Measurements from ENCODE around the gene GIPR. TPM values are rescaled to one million over a fixed set of nuclear protein-coding genes. Genes with fewer than 3 reads are reported as not detected.

Gene GIPR
- total and polyA plus RNA-seq, 8 donors: 1.9 to 44.9 (median 6.8) TPM

GRCh38 chr19:45730368-45731288 lies 62.6 kb downstream of the GIPR start, which contains the start of gene FBXO46:
Gene FBXO46, minus strand, starts transcription at chr19:45730896. Its CDS starts 17,401 bp downstream, at chr19:45713495.
- Histone ChIP-seq H3K36me3 (no peaks in the 10 kb centered on the region), H3K27ac (peak within 1 kb of the TSS; percentile 80 to 89 (median 83)), H3K9me3 (no peaks in the 10 kb centered on the region), H3K4me3 (peak within 1 kb of the TSS; percentile 84 to 96 (median 88)), H3K4me1 (peaks cover 15 to 35% (median 30%) of the 10 kb centered on the region in 4 donors), H3K27me3 (no peaks in the 10 kb centered on the region)
- peak in 1 of 7 experiments; percentile 35 for TF ChIP-seq CTCF (IDR thresholded peaks at IDR 0.05)
- TF ChIP-seq POLR2A (IDR thresholded peaks at IDR 0.05): peak in 1 of 4 donors; percentile 84
- peak; percentile 90 to 96 (median 91) for TF ChIP-seq POLR2AphosphoS5 (IDR thresholded peaks at IDR 0.05)
- TF ChIP-seq EP300 (IDR thresholded peaks at IDR 0.05): no peak
- peak; percentile 97 to 99 for DNase-seq
- intact Hi-C loops (cut with DNase I; ENCODE audit: low total_unique reads): no loop called here
- 1 to 2% (median 1%) methylated on average over 46 to 48 of the region's 48 CpGs for WGBS, 5 donors

Small RNA genes lying within 50 kb of the gene (small RNA-seq; reads per million reads assigned to genes)
- 0.34 to 2.3 (median 0.79) reads per million in 4 donors for gene MIR642A
- 0 to 0.20 (median 0.15) reads per million in 4 donors for gene RN7SL836P

Other genes starting within 250 kb of the GIPR start
- 10 to 100 TPM in 4 of 5 donors, 1 to 10 TPM in 1; 7.8 to 79.3 (median 36.9) TPM for gene ERCC1, start 244.3 kb upstream of the GIPR start, total RNA-seq
- gene ERCC1, start 244.3 kb upstream of the GIPR start, polyA plus RNA-seq: 10 to 100 TPM; 53.9 to 66.9 (median 54.6) TPM
- 10 to 100 TPM in 2 of 5 donors, 1 to 10 TPM in 3; 1.2 to 76.8 (median 5.5) TPM for gene FOSB, start 200.2 kb upstream of the GIPR start, total RNA-seq
- 10 to 100 TPM in 2 of 3 donors, 1 to 10 TPM in 1; 6.9 to 20.9 (median 11.1) TPM for gene FOSB, start 200.2 kb upstream of the GIPR start, polyA plus RNA-seq
- 10 to 100 TPM in 2 of 5 donors, 1 to 10 TPM in 2, not detected in 1; 2.0 to 37.3 (median 10.6) TPM for gene RTN2, start 171.2 kb upstream of the GIPR start, total RNA-seq
- gene RTN2, start 171.2 kb upstream of the GIPR start, polyA plus RNA-seq: 1 to 10 TPM; 4.7 to 9.3 (median 7.9) TPM
- 1 to 10 TPM in 1 of 5 donors, under 1 TPM in 1, not detected in 3; 0.92 to 1.6 TPM for gene PPM1N, start 169.8 kb upstream of the GIPR start, total RNA-seq
- gene PPM1N, start 169.8 kb upstream of the GIPR start, polyA plus RNA-seq: 1 to 10 TPM; 1.9 to 5.2 (median 4.9) TPM
- gene VASP, start 160.7 kb upstream of the GIPR start, total RNA-seq: 100 to 1,000 TPM in 3 of 5 donors, 10 to 100 TPM in 2; 48.4 to 280 (median 119) TPM
- gene VASP, start 160.7 kb upstream of the GIPR start, polyA plus RNA-seq: 100 to 1,000 TPM in 1 of 3 donors, 10 to 100 TPM in 2; 62.8 to 149 (median 76.0) TPM
- gene OPA3, start 83.4 kb upstream of the GIPR start, total RNA-seq: 10 to 100 TPM in 1 of 5 donors, 1 to 10 TPM in 3, under 1 TPM in 1; under 0.01 to 27.5 (median 3.7) TPM
- 1 to 10 TPM; 2.9 to 5.5 (median 4.9) TPM for gene OPA3, start 83.4 kb upstream of the GIPR start, polyA plus RNA-seq
- gene GPR4, start 66.0 kb upstream of the GIPR start, total RNA-seq: 1 to 10 TPM; 1.3 to 5.8 (median 2.0) TPM
- 1 to 10 TPM in 2 of 3 donors, under 1 TPM in 1; 0.60 to 3.2 (median 2.9) TPM for gene GPR4, start 66.0 kb upstream of the GIPR start, polyA plus RNA-seq
- 100 to 1,000 TPM in 2 of 5 donors, 10 to 100 TPM in 3; 17.8 to 387 (median 33.8) TPM for gene EML2, start 28.8 kb upstream of the GIPR start, total RNA-seq
- gene EML2, start 28.8 kb upstream of the GIPR start, polyA plus RNA-seq: 10 to 100 TPM; 28.6 to 53.0 (median 31.8) TPM
- 100 to 1,000 TPM in 3 of 5 donors, 10 to 100 TPM in 2; 79.9 to 217 (median 127) TPM for gene SNRPD2, start 23.7 kb downstream of the GIPR start, total RNA-seq
- gene SNRPD2, start 23.7 kb downstream of the GIPR start, polyA plus RNA-seq: 100 to 1,000 TPM; 378 to 511 (median 467) TPM
- gene QPCTL, start 24.4 kb downstream of the GIPR start, total RNA-seq: 10 to 100 TPM in 2 of 5 donors, 1 to 10 TPM in 3; 5.8 to 33.6 (median 7.6) TPM
- 1 to 10 TPM; 1.7 to 7.0 (median 4.2) TPM for gene QPCTL, start 24.4 kb downstream of the GIPR start, polyA plus RNA-seq
- gene FBXO46, start 62.7 kb downstream of the GIPR start, total RNA-seq: 10 to 100 TPM in 3 of 5 donors, 1 to 10 TPM in 2; 4.0 to 61.7 (median 12.3) TPM
- 10 to 100 TPM in 1 of 3 donors, 1 to 10 TPM in 2; 6.3 to 10.1 (median 7.9) TPM for gene FBXO46, start 62.7 kb downstream of the GIPR start, polyA plus RNA-seq
- not detected for gene MEIOSIN, start 65.2 kb downstream of the GIPR start, total RNA-seq
- gene MEIOSIN, start 65.2 kb downstream of the GIPR start, polyA plus RNA-seq: not detected
- 10 to 100 TPM in 4 of 5 donors, 1 to 10 TPM in 1; 4.0 to 39.1 (median 25.9) TPM for gene SIX5, start 101.0 kb downstream of the GIPR start, total RNA-seq
- gene SIX5, start 101.0 kb downstream of the GIPR start, polyA plus RNA-seq: 10 to 100 TPM; 14.4 to 23.3 (median 16.6) TPM
- gene DMPK, start 114.3 kb downstream of the GIPR start, total RNA-seq: 100 to 1,000 TPM in 2 of 5 donors, 10 to 100 TPM in 3; 53.1 to 248 (median 72.8) TPM
- gene DMPK, start 114.3 kb downstream of the GIPR start, polyA plus RNA-seq: 10 to 100 TPM; 27.2 to 76.9 (median 56.5) TPM
- gene DMWD, start 124.6 kb downstream of the GIPR start, total RNA-seq: 10 to 100 TPM in 4 of 5 donors, 1 to 10 TPM in 1; 5.3 to 52.1 (median 27.9) TPM
- gene DMWD, start 124.6 kb downstream of the GIPR start, polyA plus RNA-seq: 10 to 100 TPM; 12.8 to 17.4 (median 15.9) TPM
- gene RSPH6A, start 147.1 kb downstream of the GIPR start, total RNA-seq: 1 to 10 TPM in 2 of 5 donors, under 1 TPM in 1, not detected in 2; 0.37 to 5.8 (median 1.4) TPM
- gene RSPH6A, start 147.1 kb downstream of the GIPR start, polyA plus RNA-seq: not detected
- 100 to 1,000 TPM in 2 of 5 donors, 10 to 100 TPM in 3; 32.2 to 420 (median 84.6) TPM for gene SYMPK, start 194.9 kb downstream of the GIPR start, total RNA-seq
- 100 to 1,000 TPM in 1 of 3 donors, 10 to 100 TPM in 2; 71.9 to 101 (median 75.0) TPM for gene SYMPK, start 194.9 kb downstream of the GIPR start, polyA plus RNA-seq
- gene FOXA3, start 196.1 kb downstream of the GIPR start, total RNA-seq: 10 to 100 TPM in 4 of 5 donors, 1 to 10 TPM in 1; 7.6 to 46.7 (median 18.5) TPM
- gene FOXA3, start 196.1 kb downstream of the GIPR start, polyA plus RNA-seq: 10 to 100 TPM; 11.9 to 65.8 (median 41.0) TPM
- gene IRF2BP1, start 217.9 kb downstream of the GIPR start, total RNA-seq: 10 to 100 TPM in 4 of 5 donors, not detected in 1; 13.4 to 75.9 (median 24.1) TPM
- 10 to 100 TPM; 11.5 to 12.8 (median 12.8) TPM for gene IRF2BP1, start 217.9 kb downstream of the GIPR start, polyA plus RNA-seq
- 10 to 100 TPM in 1 of 5 donors, 1 to 10 TPM in 1, under 1 TPM in 3; 0.58 to 12.2 (median 0.73) TPM for gene MYPOP, start 234.4 kb downstream of the GIPR start, total RNA-seq
- gene MYPOP, start 234.4 kb downstream of the GIPR start, polyA plus RNA-seq: 1 to 10 TPM; 4.2 to 5.0 (median 5.0) TPM
- gene NANOS2, start 246.6 kb downstream of the GIPR start, total RNA-seq: not detected
- not detected for gene NANOS2, start 246.6 kb downstream of the GIPR start, polyA plus RNA-seq